ENCODE data around the gene UPF1. TPM values are rescaled to one million over a fixed set of nuclear protein-coding genes. Genes with fewer than 3 reads are reported as not detected.
A peak's percentile ranks its signal among the peaks of the same experiment; 100 is the strongest.

The UPF1 gene
- total RNA-seq, 1 experiment from 2014 or later, result 78.8 TPM

DNA sequence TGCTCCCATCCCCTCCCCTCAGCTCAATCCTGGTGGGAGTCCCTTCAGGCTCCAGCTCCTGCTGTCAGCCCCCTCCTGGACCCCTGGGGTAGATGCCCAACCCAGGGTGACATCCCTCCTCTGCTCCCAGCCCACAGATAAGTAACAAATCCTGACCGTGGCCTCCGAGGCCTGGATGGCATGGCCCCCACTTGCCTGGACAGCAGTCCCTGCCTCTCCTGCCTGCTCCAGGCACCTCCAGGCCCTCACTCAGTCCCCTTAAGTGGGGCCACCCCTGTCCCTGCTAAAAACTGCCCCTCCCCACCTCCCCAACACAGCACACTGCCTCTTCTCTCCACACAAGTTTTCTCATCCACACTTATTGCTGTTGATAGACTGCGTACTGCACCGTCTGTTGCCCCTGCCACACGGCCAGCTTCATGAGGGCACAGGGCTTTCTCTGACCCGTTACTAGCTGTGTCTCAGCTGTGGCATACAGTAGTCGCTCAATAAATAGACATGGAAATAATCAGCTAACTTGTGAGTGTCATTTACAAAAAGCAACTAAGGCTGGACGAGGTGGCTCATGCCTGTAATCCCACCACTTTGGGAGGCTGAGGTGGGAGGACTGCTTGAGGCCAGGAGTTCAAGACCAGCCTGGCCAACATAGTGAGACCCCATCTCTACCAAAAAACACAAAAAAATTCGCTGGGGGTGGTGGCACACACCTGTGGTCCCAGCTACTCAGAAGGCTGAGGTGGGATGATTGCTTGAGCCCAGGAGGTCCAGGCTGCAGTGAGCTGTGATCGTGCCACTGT, 58.4 kb downstream of the UPF1 start:
- no peak overlapping the region for H3K4me2 ChIP-seq
- H3K79me2 ChIP-seq (ENCODE audit: low read depth), result no peaks in the 10 kb centered on the region
- ChIA-PET POLR2A (ENCODE audit: unreplicated experiment) (no interaction called here), CTCF (interaction anchor here (0.6 kb wide), 2 partner anchors 97 to 1490 kb away, joined by 5 to 6 read pairs; no protein-coding TSS in a partner anchor)
- intact Hi-C loops (cut with micrococcal nuclease; ENCODE audit: unreplicated experiment), result no loop called here
- no peak overlapping the region for H3K27ac ChIP-seq
- no peaks in the 10 kb centered on the region for H3K36me3 ChIP-seq (ENCODE audit: low read depth)
- H4K20me1 ChIP-seq (ENCODE audit: insufficient read depth), result no peaks in the 10 kb centered on the region
- no peaks in the 10 kb centered on the region for H3K4me1 ChIP-seq (replicated peaks; ENCODE audit: insufficient read depth)
- no peaks in the 10 kb centered on the region; the same call in 1 of the 2 replicates for H3F3A ChIP-seq (ENCODE audit: insufficient read depth, low read depth)
- no peak for DNase-seq
- no peaks in the 10 kb centered on the region for H3K9me3 ChIP-seq (ENCODE audit: insufficient read depth, low read depth)
- H3K4me3 ChIP-seq, result no peak overlapping the region
- no TSS peak for BruUV-seq (replicated peaks)
- H2AFZ ChIP-seq, result no peak overlapping the region
- H3K9me2 ChIP-seq (ENCODE audit: insufficient read depth), result no peaks in the 10 kb centered on the region
- TF ChIP-seq EZH2 (IDR thresholded peaks at IDR 0.05; ENCODE audit: low read depth), result no peak
- TF ChIP-seq, protein P1, sequence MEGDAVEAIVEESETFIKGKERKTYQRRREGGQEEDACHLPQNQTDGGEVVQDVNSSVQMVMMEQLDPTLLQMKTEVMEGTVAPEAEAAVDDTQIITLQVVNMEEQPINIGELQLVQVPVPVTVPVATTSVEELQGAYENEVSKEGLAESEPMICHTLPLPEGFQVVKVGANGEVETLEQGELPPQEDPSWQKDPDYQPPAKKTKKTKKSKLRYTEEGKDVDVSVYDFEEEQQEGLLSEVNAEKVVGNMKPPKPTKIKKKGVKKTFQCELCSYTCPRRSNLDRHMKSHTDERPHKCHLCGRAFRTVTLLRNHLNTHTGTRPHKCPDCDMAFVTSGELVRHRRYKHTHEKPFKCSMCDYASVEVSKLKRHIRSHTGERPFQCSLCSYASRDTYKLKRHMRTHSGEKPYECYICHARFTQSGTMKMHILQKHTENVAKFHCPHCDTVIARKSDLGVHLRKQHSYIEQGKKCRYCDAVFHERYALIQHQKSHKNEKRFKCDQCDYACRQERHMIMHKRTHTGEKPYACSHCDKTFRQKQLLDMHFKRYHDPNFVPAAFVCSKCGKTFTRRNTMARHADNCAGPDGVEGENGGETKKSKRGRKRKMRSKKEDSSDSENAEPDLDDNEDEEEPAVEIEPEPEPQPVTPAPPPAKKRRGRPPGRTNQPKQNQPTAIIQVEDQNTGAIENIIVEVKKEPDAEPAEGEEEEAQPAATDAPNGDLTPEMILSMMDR (conservative IDR thresholded peaks at IDR 0.05), result no peak
- no peaks in the 10 kb centered on the region for H3K27me3 ChIP-seq (ENCODE audit: insufficient read depth, low read depth)

DNA sequence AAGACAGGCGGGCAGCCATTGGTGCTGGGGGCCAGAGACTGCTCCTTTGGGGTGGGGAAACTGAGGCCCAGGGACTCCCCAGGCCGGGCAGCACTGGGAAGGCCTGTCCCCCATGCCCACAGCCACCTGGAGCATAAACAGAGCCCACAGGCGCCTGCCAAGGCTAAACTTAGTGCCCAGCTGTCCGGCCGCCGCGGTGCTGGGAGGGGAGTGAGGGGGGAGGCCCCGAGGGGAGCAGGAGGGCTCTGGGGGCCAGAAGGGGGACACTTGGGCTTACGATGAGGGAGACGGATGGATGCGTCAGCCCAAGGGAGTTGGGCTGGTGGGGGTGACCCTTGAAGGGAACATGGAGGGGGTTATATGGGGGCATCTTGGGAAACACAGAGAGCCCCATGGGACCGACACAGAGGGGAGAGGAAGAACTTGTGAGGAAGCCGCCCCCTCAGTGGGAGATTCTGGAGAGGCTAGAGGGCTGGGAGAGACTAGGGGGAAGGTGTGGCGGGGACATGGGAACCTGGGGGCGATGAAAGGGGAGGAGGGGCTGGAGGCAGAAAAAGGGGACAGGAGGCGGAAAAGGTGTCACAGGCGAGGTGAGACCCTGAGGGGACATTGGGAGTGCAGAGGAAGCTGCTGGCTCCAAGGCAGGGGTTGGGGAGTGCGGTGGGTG, 62.0 kb downstream of the UPF1 start:
- no peaks in the 10 kb centered on the region for H3K9me3 ChIP-seq (ENCODE audit: insufficient read depth, low read depth)
- CTCF ChIA-PET, result no interaction called here
- no peak overlapping the region for H3K27ac ChIP-seq
- no peaks in the 10 kb centered on the region for H3K79me2 ChIP-seq (ENCODE audit: low read depth)
- no TSS peak for BruUV-seq (replicated peaks)
- intact Hi-C loops (cut with micrococcal nuclease; ENCODE audit: unreplicated experiment), result loop anchor here (2.0 kb wide), 1 partner anchor 93 kb away; no protein-coding TSS in a partner anchor
- TF ChIP-seq, protein P1 (conservative IDR thresholded peaks at IDR 0.05), result no peak
- no peak for TF ChIP-seq EZH2 (IDR thresholded peaks at IDR 0.05; ENCODE audit: low read depth)
- DNase-seq, result no peak
- H3K4me1 ChIP-seq (replicated peaks; ENCODE audit: insufficient read depth), result no peaks in the 10 kb centered on the region
- no peak overlapping the region for H3K4me2 ChIP-seq
- peaks cover 22% of the 10 kb centered on the region for H3F3A ChIP-seq (ENCODE audit: insufficient read depth, low read depth)
- H3K9me2 ChIP-seq (ENCODE audit: insufficient read depth), result no peaks in the 10 kb centered on the region
- H3K36me3 ChIP-seq (ENCODE audit: low read depth), result no peaks in the 10 kb centered on the region
- POLR2A ChIA-PET (ENCODE audit: unreplicated experiment), result no interaction called here
- no peaks in the 10 kb centered on the region for H3K27me3 ChIP-seq (ENCODE audit: insufficient read depth, low read depth)
- H4K20me1 ChIP-seq (ENCODE audit: insufficient read depth), result no peaks in the 10 kb centered on the region; the same call in 1 of the 2 replicates
- H2AFZ ChIP-seq, result no peak overlapping the region
- no peak overlapping the region for H3K4me3 ChIP-seq

DNA sequence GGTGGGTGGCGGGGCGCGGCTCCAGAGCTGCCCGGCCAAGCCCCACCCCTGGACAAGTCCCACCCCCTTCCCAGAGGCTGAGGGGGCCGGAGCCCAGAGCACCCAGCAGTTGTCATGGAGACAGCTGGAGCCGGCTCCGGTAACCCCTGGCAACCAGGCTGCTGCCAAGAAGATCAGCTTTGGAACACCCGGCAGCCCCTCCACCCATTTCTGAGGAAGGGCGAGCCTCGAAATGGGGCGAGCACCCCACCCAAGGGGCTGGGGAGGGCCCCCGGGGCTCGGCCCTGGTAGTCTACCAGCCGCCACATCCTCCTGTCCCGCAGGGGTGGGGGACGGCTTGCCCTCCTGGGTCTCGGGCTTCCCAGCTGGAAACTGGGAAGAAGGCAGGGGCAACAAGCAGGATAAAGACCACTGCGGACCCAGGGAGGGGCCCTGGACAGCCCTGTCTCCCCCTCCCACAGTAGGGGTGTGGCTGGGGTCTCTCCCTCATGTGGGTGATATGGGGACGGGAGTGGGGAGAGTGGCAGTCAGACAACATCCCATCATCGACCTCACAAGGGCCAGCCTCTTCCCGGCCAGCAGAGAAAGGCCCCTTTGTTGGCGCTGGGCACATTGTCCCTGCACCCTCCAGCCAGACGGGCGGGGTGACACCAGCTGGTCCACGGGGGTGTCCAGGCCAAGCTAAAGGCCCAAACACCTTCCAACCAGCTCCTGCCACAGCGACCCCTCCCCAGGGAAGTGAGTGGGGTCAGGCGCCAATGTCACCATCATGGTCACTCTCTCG, 62.7 kb downstream of the UPF1 start:
- Histone ChIP-seq H3K27me3 (ENCODE audit: insufficient read depth, low read depth) (no peaks in the 10 kb centered on the region), H3K27ac (no peak overlapping the region), H3K4me2 (peak overlapping the region; percentile 92), H3F3A (ENCODE audit: insufficient read depth, low read depth) (peaks cover 23% of the 10 kb centered on the region), H3K9me2 (ENCODE audit: insufficient read depth) (no peaks in the 10 kb centered on the region), H3K4me3 (peak overlapping the region; percentile 67; the same call in 1 of the 2 replicates), H3K9me3 (ENCODE audit: insufficient read depth, low read depth) (no peaks in the 10 kb centered on the region), H3K79me2 (ENCODE audit: low read depth) (no peaks in the 10 kb centered on the region), H3K4me1 (replicated peaks; ENCODE audit: insufficient read depth) (no peaks in the 10 kb centered on the region), H3K36me3 (ENCODE audit: low read depth) (peaks cover 4% of the 10 kb centered on the region; the same call in 1 of the 2 replicates), H4K20me1 (ENCODE audit: insufficient read depth) (peaks cover under 1% of the 10 kb centered on the region; the same call in 1 of the 2 replicates), H2AFZ (peak overlapping the region; percentile 93; the same call in 1 of the 2 replicates)
- TF ChIP-seq EZH2 (IDR thresholded peaks at IDR 0.05; ENCODE audit: low read depth), result no peak
- TF ChIP-seq, protein P1 (conservative IDR thresholded peaks at IDR 0.05), result no peak
- DNase-seq, result no peak
- intact Hi-C loops (cut with micrococcal nuclease; ENCODE audit: unreplicated experiment), result loop anchor here (2.0 kb wide), 1 partner anchor 92 kb away; no protein-coding TSS in a partner anchor
- BruUV-seq (replicated peaks), result no TSS peak
- CTCF ChIA-PET, result interaction anchor here (0.6 kb wide), 1 partner anchor 14 kb away, joined by 10 read pairs; no protein-coding TSS in a partner anchor
- POLR2A ChIA-PET (ENCODE audit: unreplicated experiment), result interaction anchor here (0.5 kb wide), 1 partner anchor 217 kb away, joined by 5 read pairs; no protein-coding TSS in a partner anchor
